Kidney glomerular epithelial cell (primary cell): Measurements from ENCODE around the gene DDX59.

Experiments
- DNase-seq: peaks from one replicate; lab custom pipeline; 2025; lab: John Stamatoyannopoulos, UW

Gene DDX59

GRCh38 chr1:200669314-200670241 lies at the start of gene DDX59:
TSS of gene DDX59 (minus strand) at chr1:200669907. CDS start at chr1:200666740, 3,167 bp downstream.
- peak; percentile 91 for DNase-seq

- no peak for DNase-seq
Measured at GRCh38 chr1:200714504-200715187, 44.9 kb upstream of the DDX59 start.

GRCh38 chr1:200710166-200710565 lies 40.5 kb upstream of the DDX59 start:
- DNase-seq, result no peak

GRCh38 chr1:200708769-200709168 lies 39.1 kb upstream of the DDX59 start:
- peak; percentile 52 for DNase-seq

GRCh38 chr1:200708161-200708560 lies 38.5 kb upstream of the DDX59 start:
- DNase-seq, result no peak

GRCh38 chr1:200707116-200707515 lies 37.4 kb upstream of the DDX59 start:
- DNase-seq, result no peak

GRCh38 chr1:200706111-200706814 lies 36.6 kb upstream of the DDX59 start:
- no peak for DNase-seq

GRCh38 chr1:200704986-200705500 lies 35.3 kb upstream of the DDX59 start:
- no peak for DNase-seq

DNA sequence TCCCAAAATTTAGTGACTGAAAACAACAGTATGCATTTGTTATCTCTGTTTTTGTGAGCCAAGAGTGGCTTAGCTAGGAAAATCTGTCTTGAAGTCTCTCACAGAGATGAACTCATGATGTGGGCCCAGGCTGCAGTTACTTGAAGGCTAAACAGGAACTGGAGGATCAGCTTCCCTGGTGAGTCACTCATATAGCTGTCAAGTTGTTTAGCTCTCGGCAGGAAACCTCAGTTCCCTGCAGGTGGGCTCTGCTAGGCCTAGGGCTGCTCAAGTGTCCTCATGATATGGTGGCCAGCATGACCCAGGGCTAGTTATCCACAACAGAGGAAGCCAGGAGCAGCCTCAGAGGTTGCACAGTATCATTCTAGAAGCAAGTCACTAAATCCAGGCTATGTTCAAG lies 30.2 kb upstream of the DDX59 start:
- DNase-seq, result no peak

GRCh38 chr1:200694738-200695137 lies 25.0 kb upstream of the DDX59 start:
- no peak for DNase-seq

DNA sequence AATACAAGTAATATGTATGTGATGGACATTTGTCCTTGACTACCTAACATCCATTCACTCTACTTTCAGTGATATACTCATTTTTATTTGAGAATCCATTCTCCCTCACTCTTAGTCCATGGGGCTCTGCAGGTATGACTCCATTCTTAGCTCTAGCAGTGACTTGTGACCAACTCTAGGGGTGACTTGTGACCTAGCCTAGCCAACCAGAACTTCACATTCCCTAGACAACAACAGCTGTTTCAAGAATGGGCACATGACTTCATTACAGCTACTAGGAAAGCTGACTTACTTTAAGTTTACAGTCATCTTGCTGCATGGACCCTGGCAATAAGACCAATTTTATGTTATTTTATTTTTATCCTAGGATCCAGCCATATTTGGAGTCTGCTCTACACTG lies 23.6 kb upstream of the DDX59 start:
- no peak for DNase-seq

- no peak for DNase-seq
Measured at GRCh38 chr1:200692316-200692715, 22.6 kb upstream of the DDX59 start.

DNA sequence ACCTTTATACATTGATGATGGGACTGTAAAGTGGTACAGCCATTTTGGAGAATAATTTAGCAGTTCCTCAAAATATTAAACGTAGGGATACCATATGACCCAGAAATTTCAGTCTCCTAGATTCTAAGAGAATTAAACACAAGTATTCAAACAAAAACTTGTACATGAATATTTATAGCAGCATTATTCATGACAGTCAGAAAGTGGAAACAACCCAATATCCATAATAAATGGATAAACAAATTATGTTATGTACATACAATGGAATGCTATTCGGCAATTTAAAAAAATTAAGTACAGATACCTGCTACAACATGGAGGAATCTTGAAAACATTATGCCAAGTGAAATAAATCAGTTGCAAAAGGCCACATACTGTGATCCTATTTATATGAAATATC lies 16.9 kb upstream of the DDX59 start:
- DNase-seq, result no peak

GRCh38 chr1:200684015-200684414 lies 14.3 kb upstream of the DDX59 start:
- DNase-seq, result no peak

- no peak for DNase-seq
Measured at GRCh38 chr1:200683298-200683697, 13.6 kb upstream of the DDX59 start.

DNA sequence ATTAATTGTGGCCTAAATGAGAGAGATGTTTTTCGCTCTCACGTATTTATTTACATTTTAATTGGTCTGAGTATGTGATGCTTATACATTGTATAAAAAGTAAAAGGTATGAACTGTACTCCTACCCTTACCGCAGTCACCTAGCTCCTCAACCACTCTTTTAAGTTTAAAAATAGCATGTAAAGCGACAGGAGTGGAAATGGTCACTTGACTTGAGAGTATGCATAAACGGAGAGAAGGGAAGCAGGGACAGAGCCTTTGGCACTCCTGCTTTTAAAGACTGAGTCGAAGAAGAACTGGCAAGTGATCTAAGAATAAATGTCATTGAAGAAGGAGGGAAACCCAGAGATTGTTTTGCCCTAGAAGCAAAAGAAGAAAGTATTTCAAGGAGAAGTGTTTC lies 11.5 kb upstream of the DDX59 start:
- no peak for DNase-seq

GRCh38 chr1:200676829-200677228 lies 7.1 kb upstream of the DDX59 start:
- DNase-seq, result no peak

DNA sequence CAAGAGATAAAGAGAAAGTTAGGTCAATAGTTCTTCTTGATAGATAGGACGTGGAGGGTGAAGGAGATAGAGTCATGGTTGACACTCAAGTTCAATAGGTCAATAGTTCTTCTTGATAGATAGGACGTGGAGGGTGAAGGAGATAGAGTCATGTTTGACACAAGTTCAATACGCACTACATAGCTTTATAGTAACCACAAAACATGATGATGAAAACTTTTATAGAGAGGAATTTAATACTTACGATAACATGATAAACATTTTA lies 5.8 kb upstream of the DDX59 start:
- no peak for DNase-seq

DNA sequence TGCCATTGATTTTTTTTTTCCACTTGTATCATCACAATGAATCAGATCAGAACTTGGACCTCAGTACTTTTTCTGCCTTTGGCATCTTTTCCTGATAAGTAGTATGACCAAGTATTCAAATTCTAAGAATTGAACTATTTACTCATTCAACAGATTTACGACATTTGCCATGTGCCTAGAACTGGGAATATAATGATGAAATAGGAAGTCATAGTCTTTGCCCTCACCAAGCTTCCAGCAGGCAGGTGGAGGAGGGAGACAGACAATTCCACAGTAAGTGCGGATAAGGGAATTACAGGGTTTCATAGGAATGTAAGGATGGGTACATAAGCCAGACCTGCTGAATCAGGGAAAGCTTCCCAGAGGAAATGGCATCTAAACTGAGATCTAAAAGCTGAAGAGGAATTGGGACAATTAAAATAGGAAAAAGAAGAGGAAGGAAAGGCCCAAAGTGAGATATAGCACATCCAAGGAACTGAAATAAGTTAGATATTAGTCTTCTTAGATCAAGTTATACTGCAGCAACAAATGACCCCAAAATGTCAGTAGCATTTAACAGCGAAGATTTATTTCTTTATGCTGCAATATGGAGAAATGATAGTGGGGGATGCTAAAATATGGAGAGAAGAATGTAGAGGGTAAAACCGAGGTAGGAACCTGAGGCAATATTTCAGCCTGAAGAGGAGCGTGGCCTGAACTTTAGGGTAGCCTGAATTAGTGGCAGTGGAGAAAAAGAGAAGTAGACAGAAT lies 5.3 kb upstream of the DDX59 start:
- DNase-seq, result no peak

GRCh38 chr1:200673952-200674823 lies 4.5 kb upstream of the DDX59 start:
- DNase-seq, result no peak

DNA sequence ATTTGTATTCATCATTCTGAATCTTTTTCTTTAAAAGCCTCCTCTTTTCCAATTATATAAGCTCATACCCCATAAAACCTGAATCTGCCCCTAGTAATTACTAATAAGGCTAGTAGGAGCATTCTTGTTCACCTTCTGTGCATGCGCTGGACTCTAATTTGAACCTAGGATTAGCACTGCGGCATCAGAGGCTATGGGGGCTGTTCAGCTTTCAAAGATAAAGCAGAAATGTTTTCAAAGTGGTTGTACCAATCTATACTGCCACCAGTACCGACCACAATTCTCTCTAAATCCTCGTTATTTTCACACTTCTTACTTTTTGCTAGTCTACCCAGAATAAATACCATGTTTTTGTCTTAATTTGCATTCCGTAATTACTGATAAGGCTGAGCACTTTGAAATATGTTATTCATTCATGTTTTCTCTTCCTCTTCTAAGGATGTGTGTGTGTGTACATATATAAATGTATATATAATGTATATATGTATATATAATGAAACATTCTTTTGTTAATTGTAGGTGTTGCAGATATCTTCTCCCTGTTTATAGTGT lies 1.6 kb upstream of the DDX59 start:
- no peak for DNase-seq
